GM12892 (cell line): ENCODE data around the gene POLN.
"Not testable (repeated sequence)": the region's sequence is repeated elsewhere in the genome, so short reads cannot be mapped to it uniquely, and the experiment has no call there.

Experiments
- DNase-seq: peaks from one replicate; pipeline ENCODE4 v3.0.0; 2011; ENCODE audit not compliant: insufficient read length
- FAIRE-seq: peaks from 2 replicates; lab custom pipeline; 2011; peaks lifted over from hg19 to GRCh38; lab: Jason Lieb, UNC
- POLR2A ChIP-seq: IDR thresholded peaks from 2 replicates; pipeline ENCODE4 v1.6.1; 2011; ENCODE audit warnings: low read depth, low read length, control low read depth
- POLR2AphosphoS5 ChIP-seq: IDR thresholded peaks from 2 replicates; pipeline ENCODE4 v1.6.1; 2011; ENCODE audit warnings: low read depth, low read length, control low read depth
- TAF1 ChIP-seq: IDR thresholded peaks from 2 replicates; pipeline ENCODE4 v1.6.1; 2011; ENCODE audit warnings: low read depth, mild to moderate bottlenecking, control low read depth, low read length, borderline replicate concordance

Gene POLN

DNA sequence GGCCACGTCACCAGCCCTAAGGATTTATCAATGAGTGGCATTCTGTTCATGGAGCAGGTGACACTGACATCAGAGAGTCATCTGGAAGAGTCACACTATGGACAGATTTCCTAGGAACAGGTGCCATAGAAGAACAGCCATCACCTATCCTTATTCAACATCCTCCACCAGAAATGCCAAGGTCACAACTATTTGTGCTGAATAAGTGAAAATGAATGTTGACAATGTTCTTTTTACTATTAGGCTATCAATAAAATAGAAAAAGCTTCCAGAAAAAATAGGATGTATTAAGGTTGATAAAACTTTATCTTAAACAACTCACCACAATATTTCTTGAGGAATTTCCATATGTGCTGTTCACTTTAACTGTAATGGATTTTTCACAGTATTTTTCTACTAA, 62.9 kb downstream of the POLN start:
- no peak for FAIRE-seq
- no peak for DNase-seq
- TF ChIP-seq TAF1 (no peak), POLR2AphosphoS5 (no peak), POLR2A (no peak)

DNA sequence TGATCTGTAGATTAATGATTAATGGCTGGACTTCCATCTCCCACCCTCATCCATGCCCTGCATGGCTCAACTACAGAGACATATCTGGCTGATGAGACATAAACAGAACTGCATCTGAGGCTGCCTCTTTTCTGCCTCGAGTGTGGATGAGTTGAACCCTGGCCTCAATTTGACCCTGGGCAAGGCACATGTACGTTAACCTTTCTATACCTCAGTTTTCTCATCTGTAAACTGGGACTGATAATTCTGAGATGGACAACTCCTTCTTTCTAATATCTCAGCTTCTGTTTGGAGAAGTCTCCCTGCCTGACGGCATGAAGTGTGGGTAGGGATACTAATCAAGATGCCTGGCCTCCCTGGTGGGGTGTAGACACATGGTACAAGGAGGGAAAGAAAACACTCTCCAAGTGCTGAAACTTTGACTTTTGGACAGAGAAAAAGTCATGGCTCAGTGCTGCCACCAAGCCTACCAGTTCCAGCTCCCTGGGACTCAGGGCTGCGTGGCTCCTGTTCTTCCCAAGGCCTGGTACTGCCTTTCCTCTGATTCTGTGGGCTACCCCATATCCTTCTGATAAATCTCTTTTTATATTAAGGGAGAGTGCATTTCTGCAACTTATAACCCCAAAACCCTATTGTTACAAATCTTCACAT, 64.4 kb downstream of the POLN start:
- TF ChIP-seq POLR2AphosphoS5 (no peak), POLR2A (no peak), TAF1 (no peak)
- no peak for FAIRE-seq
- DNase-seq = no peak

DNA sequence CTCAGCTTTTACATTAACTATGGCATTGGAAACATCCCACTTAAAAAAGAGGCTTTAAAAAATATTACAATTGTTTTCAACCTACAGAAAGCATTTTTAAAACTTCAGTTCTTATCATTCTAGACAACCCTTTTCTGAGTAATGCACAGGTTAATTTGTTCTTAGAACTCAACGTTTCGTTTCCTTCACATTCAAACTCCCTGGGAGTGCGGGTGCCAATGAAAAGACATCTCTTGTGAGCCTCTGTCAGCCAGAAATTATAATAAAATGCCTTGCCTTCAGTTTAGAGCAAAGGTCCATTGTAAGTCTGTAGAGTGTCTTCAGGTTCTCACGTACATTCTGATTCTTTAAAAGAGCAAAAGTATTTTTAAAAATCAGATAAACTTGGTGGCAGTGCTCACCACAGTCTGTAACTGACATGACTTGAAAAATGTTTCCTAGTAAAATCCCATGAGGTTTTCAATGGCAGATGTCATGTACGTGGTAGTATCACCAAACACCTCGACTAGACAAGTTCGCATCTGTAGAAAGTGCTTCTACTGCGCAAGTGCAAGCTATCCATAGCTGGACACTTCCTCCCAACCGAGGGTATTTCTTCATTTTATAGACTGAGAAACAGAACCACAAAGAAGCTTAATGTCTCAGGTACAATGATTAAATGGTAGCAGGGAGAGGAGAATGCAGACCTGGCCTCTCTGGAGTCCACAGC, 65.8 kb downstream of the POLN start:
- FAIRE-seq (no peak), DNase-seq (no peak)
- TF ChIP-seq TAF1 = no peak
- TF ChIP-seq POLR2AphosphoS5 = no peak
- no peak for TF ChIP-seq POLR2A

DNA sequence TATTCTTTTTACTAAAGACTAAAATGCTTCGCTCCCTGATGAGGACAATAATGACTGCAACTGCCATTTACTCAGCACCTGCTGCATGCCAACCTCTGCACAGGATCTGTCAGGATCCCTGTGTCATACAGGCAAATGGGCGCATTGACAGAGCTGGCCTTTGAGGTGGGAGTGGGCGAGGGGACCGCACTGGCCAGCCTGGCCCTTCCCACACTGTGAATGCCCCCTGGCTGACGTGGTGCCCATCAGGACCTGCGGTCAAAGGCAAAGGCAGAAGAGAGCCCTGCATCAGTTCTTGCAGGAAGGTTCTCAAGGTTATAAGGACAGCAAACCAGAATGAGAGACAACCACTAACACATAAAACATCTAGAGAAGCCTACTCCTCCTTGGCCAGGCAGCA, 67.9 kb downstream of the POLN start:
- no peak for FAIRE-seq
- TF ChIP-seq TAF1 = no peak
- no peak for TF ChIP-seq POLR2AphosphoS5
- TF ChIP-seq POLR2A = no peak
- no peak for DNase-seq

DNA sequence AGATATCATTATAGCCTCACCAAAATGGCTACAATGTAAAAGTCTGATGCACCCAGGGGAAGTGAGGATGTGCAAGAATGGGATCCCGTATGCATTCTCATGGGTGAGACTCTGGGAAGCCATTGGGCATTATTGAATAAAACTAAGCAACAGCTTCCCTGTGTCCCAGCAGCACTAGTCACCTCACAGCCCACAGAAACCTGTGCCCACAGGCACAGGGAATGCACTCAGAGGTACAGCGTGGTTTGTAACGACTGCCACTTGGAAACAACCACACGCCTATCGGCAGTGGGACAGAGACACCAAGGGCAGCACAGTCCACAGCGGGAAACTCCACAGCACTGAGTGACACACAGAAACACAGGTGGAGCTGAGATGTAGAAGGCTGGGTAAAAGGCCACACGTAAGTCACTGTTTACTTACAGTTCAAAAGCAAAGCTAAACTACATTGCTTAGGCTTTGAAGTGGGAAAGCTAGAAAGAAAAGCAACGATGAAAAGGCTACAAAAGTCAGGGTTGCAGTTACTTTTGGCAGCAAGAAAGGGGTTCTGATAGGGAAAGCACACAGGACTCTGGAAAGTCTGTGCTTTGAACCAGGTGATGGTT, 69.2 kb downstream of the POLN start:
- TF ChIP-seq TAF1 (no peak), POLR2A (no peak), POLR2AphosphoS5 (no peak)
- DNase-seq (no peak), FAIRE-seq (no peak)

DNA sequence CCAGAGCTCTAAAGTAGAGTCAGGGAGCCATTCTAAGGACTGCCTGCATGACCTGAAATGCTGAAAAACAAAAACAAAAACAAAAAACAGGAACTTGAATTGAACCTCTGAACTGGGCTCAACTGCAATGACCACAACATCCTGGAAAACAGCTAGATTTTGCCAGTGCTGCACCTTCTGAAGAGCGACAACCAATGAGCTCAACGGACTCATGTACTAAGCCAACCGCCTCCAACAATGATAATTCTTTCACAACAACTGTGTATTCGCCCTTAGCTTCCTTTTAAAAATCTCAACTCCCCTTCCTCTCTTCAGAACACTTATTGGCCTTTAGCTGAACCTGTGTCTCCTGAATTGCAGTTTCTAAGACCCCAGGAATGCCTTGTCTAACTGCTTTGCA, 69.8 kb downstream of the POLN start:
- peak; percentile 46 for FAIRE-seq
- no peak for TF ChIP-seq POLR2A
- no peak for TF ChIP-seq TAF1
- TF ChIP-seq POLR2AphosphoS5 = no peak
- no peak for DNase-seq

DNA sequence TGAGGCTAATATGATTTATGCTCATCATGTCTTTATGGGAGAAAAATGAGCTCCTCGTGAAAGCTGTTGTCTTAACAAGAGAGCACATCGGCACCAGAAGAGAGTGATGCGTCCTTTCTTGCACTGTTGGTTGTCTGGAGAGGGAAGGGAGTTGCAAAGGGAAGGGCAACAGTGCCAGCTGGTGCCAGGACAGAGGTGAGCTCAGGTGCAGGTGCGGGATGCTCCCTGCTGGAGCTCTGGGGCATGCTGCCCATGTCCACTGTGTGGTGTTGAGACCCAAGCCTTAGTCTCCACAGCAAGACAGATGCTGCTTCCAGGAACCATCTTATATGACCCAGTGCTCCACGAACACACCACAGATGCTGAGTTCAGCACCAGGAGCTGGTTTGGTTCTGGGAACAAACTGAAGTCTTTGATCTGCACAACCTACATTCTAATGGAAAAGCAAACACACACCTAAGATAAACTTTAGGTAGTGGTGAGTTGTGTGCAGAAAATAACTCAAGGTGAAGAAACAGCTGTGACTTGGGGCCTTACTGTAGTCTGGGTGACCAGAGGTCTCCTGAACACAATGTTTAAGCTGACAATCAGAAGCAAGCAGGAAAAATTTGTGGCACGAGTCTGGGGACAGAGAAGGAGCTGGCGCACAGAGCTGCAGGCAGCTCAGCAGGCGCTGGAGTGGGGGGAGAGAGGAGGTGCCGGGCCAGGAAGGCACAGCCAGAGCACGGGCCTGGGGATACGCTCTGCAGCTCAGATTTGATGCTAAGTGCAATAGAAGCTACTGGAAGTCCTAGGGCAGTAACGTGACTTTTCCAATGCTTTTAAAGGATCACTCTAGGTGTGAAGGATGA, 73.2 kb downstream of the POLN start:
- FAIRE-seq = no peak
- DNase-seq = no peak
- no peak for TF ChIP-seq POLR2A
- no peak for TF ChIP-seq TAF1
- TF ChIP-seq POLR2AphosphoS5 = no peak

DNA sequence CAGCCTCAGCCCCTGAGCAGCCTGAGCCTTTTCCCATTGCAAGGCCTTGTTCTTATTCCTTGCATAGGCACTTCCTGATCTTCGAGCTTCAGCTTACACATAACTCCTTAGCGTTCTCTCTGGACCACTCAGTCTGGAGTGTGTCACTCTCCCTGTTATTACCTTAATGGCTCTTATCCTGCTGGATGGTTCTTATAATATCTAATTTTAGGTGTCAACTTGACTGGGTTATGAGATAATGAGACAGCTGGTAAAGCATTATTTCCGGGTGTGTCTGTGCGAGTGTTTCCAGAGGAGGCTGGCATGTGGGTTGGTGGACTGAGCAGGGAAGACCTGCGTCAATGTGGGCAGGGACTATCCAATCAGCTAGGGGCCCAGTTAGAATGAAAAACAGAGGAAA, 75.7 kb downstream of the POLN start:
- no peak for DNase-seq
- no peak for TF ChIP-seq POLR2A
- FAIRE-seq = no peak

DNA sequence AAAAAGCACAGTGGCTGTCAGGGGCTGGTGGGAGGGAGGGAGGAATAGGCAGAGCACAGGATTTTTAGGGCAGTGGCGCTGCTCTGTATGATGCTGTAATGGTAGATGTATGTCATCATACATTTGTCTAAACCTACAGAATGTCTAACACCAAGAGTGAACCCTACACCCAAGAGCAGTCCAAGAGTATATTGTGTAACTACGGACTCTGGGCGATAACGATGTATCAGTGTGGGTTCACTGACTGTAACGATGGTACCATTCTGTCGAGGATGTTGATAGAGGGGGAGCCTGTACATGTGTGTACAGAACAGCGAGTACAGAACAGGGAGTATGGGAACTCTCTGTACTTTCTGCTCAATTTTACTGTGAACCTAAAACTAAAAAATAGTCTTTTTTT, 76.5 kb downstream of the POLN start:
- no peak for DNase-seq
- TF ChIP-seq POLR2AphosphoS5 = no peak
- TF ChIP-seq POLR2A = no peak
- TF ChIP-seq TAF1 = no peak

DNA sequence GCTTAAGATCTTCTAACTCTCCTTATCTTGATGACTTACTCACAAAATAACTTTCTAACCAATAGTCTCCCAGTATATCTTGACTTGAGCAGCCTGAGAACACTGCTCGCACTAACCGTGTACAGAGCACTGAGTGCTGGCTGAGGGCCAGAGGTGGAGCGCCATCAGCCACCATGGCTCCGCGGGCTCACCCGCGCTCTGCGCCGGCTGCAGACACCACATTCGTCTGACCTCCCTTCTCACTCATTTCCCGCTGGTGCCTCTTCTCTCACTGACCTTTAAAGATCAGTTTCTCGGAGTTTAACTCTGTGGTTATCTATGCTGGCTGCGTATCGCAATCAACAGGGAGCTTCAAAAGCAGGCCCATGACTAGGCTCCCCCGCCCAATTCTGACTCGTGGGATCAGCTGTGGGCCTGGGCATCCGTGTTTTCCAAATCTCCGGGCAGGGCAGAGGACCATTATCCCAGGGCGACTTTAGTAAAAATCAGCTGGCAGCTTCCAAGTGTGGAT, 78.6 kb downstream of the POLN start:
- DNase-seq (no peak), FAIRE-seq (no peak)
- TF ChIP-seq POLR2AphosphoS5 (no peak), TAF1 (no peak), POLR2A (no peak)

More for the DNA sequence above, 76.5 kb downstream of the POLN start:
- FAIRE-seq = no peak

DNA sequence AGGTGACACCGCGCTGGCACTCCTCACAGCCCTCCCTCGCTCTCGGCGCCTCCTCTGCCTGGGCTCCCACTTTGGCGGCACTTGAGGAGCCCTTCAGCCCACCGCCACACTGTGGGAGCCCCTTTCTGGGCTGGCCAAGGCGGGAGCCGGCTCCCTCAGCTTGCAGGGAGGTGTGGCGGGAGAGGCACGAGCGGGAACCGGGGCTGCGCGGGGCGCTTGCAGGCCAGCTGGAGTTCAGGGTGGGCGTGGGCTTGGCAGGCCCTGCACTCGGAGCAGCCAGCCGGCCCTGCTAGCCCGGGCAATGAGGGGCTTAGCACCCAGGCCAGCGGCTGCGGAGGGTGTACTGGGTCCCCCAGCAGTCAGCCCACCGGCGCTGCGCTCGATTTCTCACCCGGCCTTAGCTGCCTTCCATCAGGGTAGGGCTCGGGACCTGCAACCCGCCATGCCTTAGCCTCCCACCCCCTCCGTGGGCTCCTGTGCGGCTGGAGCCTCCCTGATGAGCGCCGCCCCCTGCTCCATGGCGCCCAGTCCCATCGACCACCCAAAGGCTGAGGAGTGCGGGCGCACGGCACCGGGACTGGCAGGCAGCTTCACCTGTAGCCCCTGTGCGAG, 80.7 kb downstream of the POLN start:
- DNase-seq, FAIRE-seq: not testable (repeated sequence)
